Heart left ventricle (tissue), 13 donors: Measurements from ENCODE around the gene MBD3.

ENCODE experiments used
- POLR2A ChIP-seq, 2 donors: fragments of 450-650 bp; IDR thresholded peaks; one replicate each; pipeline ENCODE4 v1.6.1; 2017; ENCODE audit warnings: antibody characterized with exemption in 2 of 2, mild to moderate bottlenecking in 2 of 2, moderate library complexity in 2 of 2
- TF ChIP-seq, protein P1 (sequence below), 12 donors: fragments of 200-600 bp; sonication (generic) in 4 of 12; IDR thresholded peaks; one replicate each; pipeline versions ENCODE4 v1.5.0 to v1.8.0; 2018 to 2022; ENCODE audit warnings: antibody characterized with exemption in 12 of 12, mild to moderate bottlenecking in 5 of 12
- donor health status: ischemic (EF 13 %, LVEDD 7.1; RV severe dilation, severe dysfunction).
- donor health status: DM: no; HTN: yes; CAD: no.
- donor health status: DM: no; HTN: no; CAD: no.
- donor health status: ischemic (EF 25% LVEDD 6.9; RV normal size, moderate dysfunction).
- donor health status: ischemic (EF 25% LVEDD 5.7; RV mildly dilated, moderate dysfunction).
- donor health status: ischemic (EF 35%, LVEDD 5.7; RV mildly dilated, moderate dysfunction).
- donor health status: nonischemic (EF 11% LVEDD 7.7; RV severe dilation, severe dysfunction).
- donor health status: DM: yes; HTN: yes; CAD: no.
- donor health status: PGD.
- donor health status: ischemic (EF 29% LVEDD 5.4; RV normal size, mild dysfunction).
- donor health status: nonischemic (EF 23%, LVEDD 6.1; RV moderate dilation, normal function).

DNA sequence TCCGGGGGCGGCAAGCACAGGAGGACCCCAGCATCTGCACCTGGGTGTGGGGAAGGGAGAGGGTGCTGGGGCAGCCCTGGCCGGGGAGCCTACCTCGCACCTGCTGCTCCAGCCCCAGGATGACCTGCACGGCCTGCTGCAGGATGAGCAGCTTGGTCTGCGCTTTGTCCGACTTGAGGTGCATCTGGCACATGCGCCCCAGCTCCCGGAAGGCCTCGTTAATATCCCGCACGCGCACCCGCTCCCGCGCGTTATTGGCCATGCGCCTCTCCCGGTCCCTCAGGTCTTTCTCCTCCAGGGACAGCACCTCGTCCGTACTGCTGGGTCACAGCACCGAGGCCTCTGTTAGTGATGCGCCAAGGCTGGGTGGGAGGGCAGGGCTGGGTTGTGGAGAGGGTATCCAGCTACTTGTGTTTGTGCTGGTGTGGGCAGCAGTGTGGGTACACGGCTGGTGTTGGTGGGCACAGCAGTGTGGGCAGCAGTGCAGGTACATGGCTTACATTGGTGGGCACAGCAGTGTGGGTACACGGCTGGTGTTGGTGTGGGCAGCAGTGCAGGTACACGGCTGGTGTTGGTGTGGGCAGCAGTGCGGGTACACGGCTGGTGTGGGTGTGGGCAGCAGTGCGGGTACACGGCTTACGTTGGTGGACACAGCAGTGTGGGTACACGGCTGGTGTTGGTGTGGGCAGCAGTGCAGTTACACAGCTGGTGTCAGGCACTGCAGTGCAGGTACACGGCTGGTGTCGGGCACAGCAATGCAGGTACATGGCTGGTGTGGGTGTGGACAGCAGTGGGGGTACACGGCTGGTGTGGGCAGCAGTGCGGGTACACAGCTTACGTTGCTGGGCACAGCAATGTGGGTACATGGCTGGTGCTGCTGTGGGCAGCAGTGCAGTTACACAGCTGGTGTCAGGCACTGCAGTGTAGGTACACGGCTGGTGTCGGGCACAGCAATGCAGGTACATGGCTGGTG is 19.7 kb upstream of the MBD3 start:
- TF ChIP-seq, protein P1, sequence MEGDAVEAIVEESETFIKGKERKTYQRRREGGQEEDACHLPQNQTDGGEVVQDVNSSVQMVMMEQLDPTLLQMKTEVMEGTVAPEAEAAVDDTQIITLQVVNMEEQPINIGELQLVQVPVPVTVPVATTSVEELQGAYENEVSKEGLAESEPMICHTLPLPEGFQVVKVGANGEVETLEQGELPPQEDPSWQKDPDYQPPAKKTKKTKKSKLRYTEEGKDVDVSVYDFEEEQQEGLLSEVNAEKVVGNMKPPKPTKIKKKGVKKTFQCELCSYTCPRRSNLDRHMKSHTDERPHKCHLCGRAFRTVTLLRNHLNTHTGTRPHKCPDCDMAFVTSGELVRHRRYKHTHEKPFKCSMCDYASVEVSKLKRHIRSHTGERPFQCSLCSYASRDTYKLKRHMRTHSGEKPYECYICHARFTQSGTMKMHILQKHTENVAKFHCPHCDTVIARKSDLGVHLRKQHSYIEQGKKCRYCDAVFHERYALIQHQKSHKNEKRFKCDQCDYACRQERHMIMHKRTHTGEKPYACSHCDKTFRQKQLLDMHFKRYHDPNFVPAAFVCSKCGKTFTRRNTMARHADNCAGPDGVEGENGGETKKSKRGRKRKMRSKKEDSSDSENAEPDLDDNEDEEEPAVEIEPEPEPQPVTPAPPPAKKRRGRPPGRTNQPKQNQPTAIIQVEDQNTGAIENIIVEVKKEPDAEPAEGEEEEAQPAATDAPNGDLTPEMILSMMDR (IDR thresholded peaks at IDR 0.05): no peak
- no peak for TF ChIP-seq POLR2A (IDR thresholded peaks at IDR 0.05)
